CD1c-positive myeloid dendritic cell (primary cell): ENCODE results near the gene TNFSF12.
A peak's percentile ranks its signal among the peaks of the same experiment; 100 is the strongest.
"Not testable (repeated sequence)": the region's sequence is repeated elsewhere in the genome, so short reads cannot be mapped to it uniquely, and the experiment has no call there.

Experiments used
- DNase-seq: peaks from one replicate; pipeline ENCODE4 v3.0.0-alpha.2; 2016; ENCODE audit errors: extremely low spot score

The TNFSF12 gene

GRCh38 chr17:7587420-7588151, 38.7 kb downstream of the TNFSF12 start:
- DNase-seq, result no peak

GRCh38 chr17:7588553-7589203, 39.8 kb downstream of the TNFSF12 start:
- DNase-seq, result no peak

- DNase-seq, result peak; percentile 86
These were observed 40.5 kb downstream of the TNFSF12 start for GRCh38 chr17:7589204-7589868.

GRCh38 chr17:7589891-7590691, 41.2 kb downstream of the TNFSF12 start, which contains the start of gene SOX15:
Gene SOX15, minus strand, starts transcription at chr17:7590094. Its CDS starts 418 bp downstream, at chr17:7589676.
- DNase-seq, result no peak

GRCh38 chr17:7590743-7591142, 41.9 kb downstream of the TNFSF12 start:
- DNase-seq, result no peak

- DNase-seq, result no peak
These were observed 42.7 kb downstream of the TNFSF12 start for GRCh38 chr17:7591596-7591995.

- no peak for DNase-seq
These were observed 43.7 kb downstream of the TNFSF12 start for GRCh38 chr17:7592422-7593021.

GRCh38 chr17:7593296-7593695, 44.4 kb downstream of the TNFSF12 start:
- no peak for DNase-seq

GRCh38 chr17:7597561-7597960, 48.7 kb downstream of the TNFSF12 start:
- DNase-seq, result not testable (repeated sequence)

- no peak for DNase-seq
These were observed 57.4 kb downstream of the TNFSF12 start for GRCh38 chr17:7606280-7606679.
